GM21619 (cell line): ENCODE measurements around the gene SMYD3.

Source experiments
- ATAC-seq: cut with Tn5 transposase; IDR thresholded peaks from one replicate; pipeline ENCODE4 v1.9.1; 2021; ENCODE audit not compliant: unreplicated experiment

Gene SMYD3

DNA sequence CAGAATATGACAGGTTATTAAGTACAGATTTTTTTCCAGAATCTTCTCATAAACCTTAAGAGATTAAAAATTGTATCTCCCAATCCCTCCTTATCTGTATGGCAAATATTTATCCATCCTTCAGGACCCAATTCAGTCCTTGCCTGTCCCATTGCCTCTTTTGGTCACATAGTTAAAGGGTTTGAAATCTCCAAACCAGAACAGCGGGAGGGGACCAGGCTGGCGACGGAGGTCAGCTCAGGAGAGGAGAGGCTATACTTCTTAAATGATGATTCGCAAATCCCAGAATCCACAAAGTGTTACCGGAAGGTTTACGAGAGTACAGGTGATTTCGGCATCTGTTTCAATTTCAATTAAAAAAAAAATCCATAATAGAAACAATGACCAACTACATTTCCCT, 572.7 kb downstream of the SMYD3 start:
- ATAC-seq = no peak

- ATAC-seq = no peak
Observed at GRCh38 chr1:245933431-245934045, 573.5 kb downstream of the SMYD3 start.

- no peak for ATAC-seq
Observed at GRCh38 chr1:245932302-245932972, 574.6 kb downstream of the SMYD3 start.

- ATAC-seq = no peak
Observed at GRCh38 chr1:245931450-245931849, 575.6 kb downstream of the SMYD3 start.

DNA sequence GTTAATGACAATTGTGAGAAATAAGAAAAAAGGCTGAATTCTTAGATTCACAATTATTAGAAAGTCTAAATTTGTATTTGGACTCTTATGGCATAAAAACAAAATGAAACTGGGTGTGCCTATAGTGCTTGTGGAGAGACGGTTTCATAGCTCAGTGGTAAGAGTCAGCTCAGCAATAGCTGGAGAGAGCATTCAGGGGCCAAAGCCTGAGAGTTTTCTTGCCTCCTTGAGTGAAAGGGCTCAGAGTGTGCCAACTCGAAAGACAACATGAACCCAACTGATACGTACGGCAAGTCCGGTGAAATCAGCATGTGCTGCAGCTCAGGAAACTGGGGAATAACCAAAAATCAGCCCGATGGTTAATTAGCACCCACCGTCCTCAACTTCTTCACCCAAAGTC, 577.9 kb downstream of the SMYD3 start:
- no peak for ATAC-seq

- no peak for ATAC-seq
Observed at GRCh38 chr1:245926888-245927287, 580.2 kb downstream of the SMYD3 start.

GRCh38 chr1:245923215-245923614, 583.9 kb downstream of the SMYD3 start:
- no peak for ATAC-seq

DNA sequence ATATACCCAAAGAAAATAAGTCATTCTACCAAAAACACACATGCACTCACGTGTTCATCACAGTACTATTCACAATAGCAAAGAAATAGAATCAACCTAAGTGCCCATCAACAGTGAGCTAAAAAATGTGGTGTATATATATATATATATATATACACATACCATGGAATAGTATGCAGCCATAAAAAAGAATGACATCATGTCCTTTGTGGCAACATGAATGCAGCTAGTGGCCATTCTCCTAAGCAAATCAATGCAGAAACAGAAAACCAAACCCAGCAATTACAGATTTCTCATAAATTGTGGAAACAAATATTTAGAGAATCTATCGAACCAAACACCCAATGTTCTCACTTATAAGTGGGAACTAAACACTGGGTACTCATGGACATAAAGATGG, 585.7 kb downstream of the SMYD3 start:
- no peak for ATAC-seq

GRCh38 chr1:245917403-245917802, 589.7 kb downstream of the SMYD3 start:
- no peak for ATAC-seq

GRCh38 chr1:245915841-245916240, 591.2 kb downstream of the SMYD3 start:
- ATAC-seq = no peak

DNA sequence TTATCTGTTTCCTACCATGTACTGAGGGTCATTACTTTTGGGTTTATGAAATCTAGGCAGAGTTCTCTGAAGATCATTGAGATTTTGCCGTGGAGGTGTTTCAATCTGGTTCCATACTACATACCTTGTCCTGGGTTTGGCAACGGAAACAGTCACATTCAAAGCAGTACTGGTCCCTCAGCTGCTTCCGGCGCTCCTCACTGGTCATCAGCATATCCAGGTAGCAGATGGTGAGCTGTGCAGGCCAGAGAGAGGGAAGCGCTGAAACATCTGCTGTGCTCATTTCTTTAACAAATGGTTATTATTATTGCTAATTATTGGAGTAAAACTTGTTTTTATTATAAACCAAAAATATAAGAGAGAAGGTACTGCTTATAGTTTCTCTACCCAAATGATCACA, 591.7 kb downstream of the SMYD3 start:
- no peak for ATAC-seq

DNA sequence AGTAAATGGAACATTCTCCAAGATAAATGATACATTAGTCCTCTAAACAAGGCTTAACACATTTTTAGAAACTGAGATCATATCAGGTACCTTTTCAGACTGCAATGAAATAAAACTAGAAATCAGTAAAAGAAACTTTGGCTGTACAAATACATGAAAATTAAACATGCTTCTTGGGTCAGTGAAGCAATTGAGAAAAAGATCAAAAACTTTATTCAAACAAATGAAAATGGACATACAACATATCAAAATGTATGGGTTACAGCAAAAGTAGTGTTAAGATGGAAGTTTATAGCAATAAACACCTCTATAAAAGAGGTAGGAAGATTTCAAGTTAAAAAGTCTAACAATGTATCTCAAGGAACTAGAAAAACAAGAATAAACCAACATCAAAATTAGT, 598.5 kb downstream of the SMYD3 start:
- ATAC-seq = no peak

DNA sequence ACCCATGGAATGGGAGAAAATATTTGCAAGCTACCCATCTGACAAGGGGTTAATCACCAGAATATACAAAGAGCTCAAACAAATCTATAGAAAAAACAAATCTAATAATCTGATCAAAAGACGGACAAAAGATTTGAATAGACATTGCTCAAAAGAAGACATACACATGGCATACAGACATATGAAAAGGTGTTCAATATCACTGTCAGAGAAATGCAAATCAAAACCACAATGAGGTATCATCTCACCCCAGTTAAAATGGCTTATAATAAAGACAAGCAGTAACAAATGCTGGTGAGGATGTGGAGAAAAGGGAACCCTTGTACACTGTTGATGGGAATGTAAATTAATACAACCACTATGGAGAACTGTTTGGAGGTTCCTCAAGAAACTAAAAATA, 600.9 kb downstream of the SMYD3 start:
- no peak for ATAC-seq

DNA sequence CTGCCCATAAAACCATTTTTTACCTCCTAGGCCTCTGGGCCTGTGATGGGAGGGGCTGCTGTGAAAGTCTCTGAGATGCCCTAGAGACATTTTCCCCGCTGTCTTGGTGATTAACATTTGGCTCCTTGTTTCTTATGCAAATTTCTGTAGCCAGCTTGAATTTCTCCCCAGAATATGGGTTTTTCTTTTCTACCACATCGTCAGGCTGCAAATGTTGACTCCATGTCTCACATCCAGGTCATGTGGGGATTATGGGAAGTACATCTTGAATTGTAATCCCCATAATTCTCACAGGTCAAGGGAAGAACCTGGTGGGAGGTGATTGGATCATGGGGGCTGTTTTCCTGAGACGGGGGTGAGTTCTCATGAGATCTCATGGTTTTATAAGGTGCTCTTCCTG, 603.2 kb downstream of the SMYD3 start:
- ATAC-seq = no peak

GRCh38 chr1:245901565-245901964, 605.5 kb downstream of the SMYD3 start:
- ATAC-seq = no peak

DNA sequence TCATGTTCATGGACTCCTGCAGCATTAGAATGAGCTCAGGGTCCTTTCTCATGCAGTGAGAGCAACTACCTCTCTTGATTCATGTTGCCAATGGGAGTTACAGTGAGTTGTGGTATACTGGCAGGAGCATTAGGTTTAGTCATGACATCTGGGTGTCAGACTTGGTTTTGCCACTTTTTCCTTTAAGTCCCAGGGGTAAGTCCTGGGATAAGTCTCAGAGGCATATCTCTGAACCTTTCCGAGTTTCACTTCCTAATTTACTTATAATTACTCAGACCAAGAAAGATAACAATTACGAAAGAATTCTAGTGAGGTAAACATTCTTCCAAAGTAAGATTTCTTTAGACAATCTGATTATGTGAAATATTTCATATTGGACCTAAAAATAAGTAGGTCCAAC, 606.0 kb downstream of the SMYD3 start:
- ATAC-seq = no peak

GRCh38 chr1:245898581-245898980, 608.5 kb downstream of the SMYD3 start:
- ATAC-seq = no peak

DNA sequence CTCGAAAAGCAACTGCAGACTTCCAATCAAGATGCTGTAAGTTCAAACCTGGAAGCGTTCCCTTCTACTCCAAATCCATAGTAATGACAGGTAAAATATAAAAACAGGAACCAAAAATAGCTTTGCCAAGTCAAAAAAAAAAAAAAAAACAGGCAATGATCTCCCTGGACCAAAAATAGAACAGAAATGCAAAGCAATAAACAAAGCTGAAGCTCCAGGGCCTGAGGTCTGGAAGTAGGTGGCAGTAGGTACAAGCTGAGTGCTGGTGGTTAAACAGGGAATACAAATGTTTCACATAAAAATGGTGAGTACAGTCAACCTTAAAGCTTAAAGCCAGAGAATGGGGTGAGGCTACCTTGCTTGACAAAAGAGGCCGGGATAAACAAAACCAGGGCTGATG, 610.8 kb downstream of the SMYD3 start:
- ATAC-seq = no peak

- no peak for ATAC-seq
Observed at GRCh38 chr1:245895455-245895959, 611.6 kb downstream of the SMYD3 start.

GRCh38 chr1:245894843-245895242, 612.2 kb downstream of the SMYD3 start:
- ATAC-seq = no peak

GRCh38 chr1:245893025-245893424, 614.1 kb downstream of the SMYD3 start:
- no peak for ATAC-seq

DNA sequence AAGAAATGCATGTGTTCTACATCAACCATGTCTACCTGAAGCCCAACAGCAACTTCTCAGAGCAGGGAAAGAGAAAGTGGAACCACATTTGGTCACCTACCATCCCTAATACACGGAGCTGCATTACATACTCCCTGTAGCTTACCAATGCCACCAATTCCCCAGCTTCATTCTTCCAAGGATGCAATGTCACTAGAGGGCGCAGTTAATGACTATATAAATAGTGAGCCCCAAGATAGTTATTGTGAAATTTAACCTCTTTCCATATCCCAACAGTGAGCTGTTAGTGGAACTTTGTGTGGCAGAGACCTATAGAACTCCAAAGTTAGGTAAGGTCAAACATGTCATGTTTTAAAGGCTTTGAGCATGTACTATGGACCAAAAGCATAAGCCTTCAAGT, 618.3 kb downstream of the SMYD3 start:
- ATAC-seq = no peak

DNA sequence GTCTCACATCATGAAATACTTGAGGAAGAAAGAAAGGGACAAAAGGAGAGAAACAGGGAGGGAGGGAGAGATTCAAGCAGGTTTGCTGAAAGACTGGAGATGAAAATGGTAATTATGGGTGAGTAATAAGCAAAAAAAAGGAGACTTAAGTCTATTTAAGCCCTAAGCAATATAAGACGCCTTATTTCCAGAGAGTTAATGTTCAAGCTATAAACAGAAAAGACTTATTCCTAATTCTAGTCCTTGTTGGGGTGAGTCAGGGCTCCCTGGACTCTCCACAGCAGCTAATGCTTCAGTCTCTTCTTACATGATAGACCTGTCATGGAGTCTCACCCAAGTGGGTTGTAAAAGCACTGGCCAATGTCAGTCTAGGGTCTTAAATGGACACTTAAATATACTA, 619.2 kb downstream of the SMYD3 start:
- no peak for ATAC-seq
